ENCODE measurements around the gene RNASE3.
"Not testable (repeated sequence)": the region's sequence is repeated elsewhere in the genome, so short reads cannot be mapped to it uniquely, and the experiment has no call there.

The RNASE3 gene

DNA sequence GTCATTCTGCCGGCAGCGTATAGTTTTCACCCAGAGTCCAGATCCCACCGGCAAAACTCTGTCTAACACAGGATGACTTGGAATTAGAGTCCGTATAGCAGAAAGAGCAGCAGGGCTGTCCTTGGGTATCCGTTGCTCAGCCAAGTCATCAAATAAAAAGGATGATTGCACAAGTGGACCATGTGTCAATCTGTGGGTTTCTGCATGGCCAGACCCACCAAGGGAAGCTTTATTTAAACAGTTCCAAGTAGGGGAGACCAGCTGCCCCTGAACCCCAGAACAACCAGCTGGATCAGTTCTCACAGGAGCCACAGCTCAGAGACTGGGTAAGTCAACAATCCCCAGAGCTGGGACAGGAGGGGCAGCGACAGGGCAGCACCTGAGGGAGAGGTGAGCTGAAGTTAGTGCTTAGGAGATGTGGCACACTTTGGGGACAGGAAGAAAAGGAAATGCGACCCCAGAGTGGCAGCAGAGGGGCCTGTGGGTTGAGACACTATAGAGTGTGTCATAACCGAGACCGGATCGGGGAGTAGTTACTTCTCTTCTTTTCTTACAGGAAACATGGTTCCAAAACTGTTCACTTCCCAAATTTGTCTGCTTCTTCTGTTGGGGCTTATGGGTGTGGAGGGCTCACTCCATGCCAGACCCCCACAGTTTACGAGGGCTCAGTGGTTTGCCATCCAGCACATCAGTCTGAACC is at the start of gene RNASE3:
Gene RNASE3 (plus strand): TSS at position 260 of the 700 bp plus-strand sequence. CDS start 302 bp downstream, at position 562.
- DNase-seq: peak; percentile 79

DNA sequence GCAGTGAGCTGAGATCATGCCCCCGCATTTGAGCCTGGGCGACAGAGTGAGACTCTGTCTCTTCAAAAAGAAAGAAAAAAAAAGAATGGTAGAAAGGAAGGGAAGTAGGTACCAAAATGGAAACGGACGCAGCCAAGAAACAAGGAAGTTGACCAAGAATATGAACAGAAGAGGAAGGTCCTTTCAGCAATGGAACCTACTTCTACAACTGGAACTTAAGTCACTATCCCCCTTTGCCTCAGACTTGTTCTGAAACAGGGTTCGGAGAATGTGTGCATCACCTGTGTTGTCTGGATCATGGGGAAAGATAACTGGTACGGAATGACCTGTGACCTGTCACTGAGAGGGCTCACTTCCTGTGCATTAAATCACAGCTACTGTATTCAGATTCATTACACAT is 44.6 kb upstream of the RNASE3 start:
- DNase-seq: no peak

DNA sequence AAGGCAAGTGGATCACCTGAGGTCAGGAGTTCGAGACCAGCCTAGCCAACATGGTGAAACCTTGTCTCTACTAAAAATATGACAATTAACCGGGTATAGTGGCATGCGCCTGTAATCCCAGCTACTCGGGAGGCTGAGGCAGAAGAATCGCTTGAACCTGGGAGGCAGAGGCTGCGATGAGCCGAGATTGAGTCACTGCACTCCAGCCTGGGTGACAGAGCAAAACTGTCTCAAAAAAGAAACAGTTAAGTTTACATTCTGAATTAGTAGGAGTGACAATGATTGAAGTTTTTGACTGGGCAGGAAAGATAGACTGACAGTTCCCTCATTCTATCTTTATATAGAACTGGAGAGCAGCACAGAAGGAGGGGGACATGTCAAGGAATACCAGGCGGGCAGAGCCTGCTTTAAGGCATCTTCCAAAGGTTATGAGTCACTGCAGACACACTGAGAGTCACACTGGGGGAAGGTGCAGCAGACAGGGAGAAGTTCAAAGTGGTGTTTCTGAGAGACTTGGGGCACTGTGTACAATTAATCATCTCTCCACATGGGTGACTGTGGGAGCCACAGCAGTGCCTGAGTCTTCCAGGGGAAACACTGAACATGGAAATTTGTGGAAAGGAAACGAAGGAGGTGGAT is 42.8 kb upstream of the RNASE3 start:
- DNase-seq: no peak

DNA sequence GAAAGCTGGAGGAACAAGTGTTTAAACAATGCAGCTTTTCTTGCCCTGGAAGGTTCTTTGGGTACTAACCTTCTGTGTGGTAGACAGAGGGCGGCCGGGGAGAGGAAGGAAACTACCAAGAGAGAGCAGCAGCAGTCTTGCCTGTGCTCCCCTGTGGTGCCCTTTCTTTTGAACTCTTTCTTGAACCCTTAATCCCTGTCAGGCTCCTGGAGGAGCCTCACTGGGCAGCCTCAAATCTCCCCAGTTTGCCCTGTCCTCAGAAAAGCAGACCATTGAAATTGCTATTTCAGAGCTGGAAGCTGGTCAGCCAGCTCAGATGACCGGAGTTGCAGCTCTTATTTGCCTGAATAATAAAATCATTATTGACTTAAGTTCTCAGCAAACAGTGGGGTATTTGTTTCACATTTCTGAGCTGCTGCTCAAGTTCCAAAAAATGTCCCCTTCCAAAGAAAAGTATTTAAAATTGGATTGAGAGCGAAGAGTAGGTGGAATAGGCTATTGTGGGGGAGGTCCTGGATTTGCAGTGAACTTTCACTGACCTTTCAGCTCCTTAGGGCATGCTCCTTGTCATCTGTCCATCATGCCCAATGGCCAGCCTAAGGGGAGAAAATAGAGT is 42.1 kb upstream of the RNASE3 start:
- DNase-seq: no peak

DNA sequence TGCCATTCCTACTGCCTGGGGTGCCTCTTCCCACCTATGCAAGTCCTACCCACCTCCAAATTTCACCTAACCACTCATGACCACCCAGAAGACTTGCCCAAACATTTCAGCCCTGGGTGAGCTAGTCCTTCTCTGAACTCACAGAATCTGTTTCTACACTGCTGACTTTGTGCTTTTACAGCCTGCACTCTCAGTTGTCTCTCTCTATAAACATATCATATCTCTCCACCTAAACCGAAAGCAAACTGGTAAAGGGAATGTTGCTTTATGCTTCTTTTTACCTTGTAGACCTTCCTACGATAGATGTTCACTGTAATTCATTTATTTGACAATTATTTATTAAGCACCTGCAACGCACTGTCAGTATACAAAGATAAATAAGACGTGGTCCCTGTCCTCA is 38.1 kb upstream of the RNASE3 start:
- no peak for DNase-seq

DNA sequence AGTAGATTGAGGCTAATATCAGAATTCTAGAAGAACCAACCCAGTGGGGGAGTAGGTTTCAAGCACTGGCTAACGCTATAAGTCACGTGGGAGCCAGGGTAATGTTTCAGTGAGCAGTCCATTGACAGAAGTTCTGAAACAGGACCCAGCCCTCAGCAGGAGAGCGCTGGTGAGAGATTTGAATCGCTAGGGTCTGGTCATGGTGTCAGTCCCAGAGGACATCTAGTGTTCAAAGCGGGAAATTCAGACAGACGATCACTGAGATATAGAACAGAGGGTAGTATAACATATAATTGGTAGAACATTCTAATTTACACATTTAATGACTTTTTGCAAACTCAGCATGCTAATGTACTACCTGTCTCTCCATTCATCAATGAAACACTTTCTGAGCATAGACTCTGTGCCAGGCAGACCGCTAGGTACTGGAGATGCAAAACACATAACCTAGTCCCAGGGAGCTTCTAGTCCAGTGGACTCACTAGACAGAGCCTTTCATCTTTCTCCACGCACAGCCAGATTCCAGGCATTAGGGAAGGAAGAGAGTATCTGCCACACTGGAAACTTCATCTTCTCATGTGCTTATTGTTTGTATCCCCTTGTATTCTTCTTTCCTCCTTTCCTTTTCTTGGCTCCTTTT is 35.4 kb upstream of the RNASE3 start:
- DNase-seq: no peak

DNA sequence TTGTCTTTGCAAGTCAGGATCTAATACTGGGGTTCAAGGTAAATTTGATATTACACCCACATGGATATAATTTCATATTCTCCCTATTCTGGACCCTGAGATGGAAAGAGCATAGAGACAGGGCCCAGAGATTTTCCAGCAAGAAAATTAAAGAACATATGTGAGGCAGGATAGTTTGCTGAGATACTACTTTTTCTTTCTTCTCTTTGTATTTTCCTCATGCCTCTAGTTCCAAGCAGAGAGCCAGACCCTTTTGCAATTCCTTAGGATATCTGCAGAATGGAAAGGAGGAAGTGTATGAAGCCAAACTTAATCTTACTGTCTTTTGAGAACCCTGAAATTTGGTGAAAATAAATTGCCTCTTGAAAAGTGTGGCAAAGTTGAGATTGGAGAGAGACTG is 34.0 kb upstream of the RNASE3 start:
- DNase-seq: no peak

DNA sequence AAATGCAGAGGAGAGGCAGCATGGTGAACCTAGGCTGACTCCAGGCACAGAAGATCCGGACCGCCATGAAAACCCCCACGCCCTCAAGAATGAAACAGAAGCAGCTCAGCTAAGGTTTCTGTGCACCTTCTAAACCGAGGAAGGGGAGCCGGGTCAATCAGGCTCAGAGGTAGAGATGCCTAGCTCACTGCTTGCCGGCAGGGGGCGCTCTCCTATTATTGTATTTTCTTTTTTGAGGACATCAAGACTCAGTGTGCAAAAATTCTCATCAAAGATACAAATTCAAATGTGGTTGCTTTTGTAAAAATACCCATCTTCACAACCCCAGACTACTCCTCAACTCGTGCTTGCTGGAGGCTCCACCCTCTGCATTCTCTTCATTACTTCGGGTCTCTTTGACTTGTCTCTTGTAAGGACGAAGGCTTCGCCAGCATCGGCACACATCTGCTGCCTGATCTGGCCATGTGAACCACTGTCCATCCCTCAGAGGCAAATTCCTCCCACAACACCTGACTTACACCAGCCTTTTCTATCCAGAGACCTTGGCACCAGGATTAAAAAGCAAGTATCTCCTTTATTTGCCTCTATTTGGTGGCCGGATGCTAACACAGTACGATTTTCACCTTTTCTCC is 33.4 kb upstream of the RNASE3 start:
- DNase-seq: no peak

DNA sequence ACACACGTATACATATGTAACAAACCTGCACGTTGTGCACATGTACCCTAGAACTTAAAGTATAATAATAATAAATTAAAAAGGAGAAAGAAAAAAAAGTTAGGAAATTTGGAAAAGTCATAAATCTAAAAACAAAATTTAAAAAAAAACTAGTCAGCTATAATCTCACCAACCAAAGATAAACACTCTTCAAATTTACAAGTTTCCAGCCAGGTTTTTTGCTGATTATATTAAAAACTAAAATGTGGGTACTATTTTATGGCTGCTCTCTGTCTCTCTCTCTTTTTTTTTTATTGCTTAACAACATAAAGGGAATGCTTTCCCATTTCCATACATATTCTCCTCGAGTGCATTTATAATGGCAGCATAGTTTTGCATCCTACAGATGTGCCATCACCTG is 25.0 kb upstream of the RNASE3 start:
- no peak for DNase-seq

DNA sequence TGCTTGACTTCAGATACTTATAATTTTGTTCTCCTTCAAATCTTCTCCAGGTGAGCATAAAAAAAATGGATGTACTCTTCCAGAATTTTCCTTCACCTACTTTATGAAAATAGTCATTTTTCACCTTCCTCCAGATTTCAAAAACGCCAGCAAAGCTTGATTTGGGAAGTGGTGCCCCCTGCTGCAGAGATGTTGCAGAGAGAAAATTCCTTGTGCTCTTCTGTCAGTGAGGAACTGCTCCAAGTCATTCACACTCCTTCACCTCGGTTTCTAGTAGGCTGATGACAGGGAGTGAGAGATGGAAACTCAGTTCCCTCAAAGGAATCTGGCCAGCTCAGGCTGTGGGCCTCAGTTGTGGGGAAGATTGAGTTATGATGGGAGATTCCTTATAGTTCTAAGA is 24.2 kb upstream of the RNASE3 start:
- no peak for DNase-seq

DNA sequence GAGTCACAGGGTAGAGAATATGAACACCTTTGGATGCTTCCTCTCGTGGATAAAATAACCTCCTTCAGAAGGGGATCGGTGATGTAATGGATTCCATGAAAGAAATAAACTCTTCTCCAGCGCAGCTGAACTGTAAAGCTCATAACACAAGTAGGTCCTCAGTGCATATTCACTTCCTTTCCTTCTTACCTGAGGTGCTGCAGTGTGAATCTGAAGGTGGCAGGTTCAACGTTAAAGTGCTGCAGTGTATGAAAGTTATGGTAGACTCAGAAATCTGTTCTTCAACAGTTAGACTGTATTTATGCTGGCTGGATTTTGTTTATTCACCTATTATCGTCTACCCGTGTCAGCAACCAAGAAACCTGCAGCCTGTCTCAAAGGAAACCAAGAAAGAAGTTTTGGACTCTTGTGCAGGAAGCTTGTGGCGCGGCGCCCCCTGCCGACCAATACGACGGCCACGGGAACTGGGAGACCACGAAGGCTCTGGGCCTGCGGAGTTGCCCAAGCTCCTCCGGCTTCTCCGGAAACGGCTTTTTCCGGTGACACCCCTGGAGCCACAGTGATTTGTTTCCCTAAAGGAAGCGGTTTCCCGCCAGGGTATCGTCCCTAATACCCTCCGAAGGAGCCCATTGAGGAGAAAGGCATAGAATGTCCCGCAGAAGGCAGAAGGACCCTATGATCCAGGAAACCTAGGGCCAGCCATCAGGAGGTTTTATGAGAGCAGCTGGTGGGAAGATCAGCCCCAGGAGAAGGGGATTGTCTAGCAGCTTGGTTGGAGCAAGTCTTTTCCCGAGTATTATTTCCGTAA is 17.6 kb upstream of the RNASE3 start:
- peak; percentile 71 for DNase-seq

DNA sequence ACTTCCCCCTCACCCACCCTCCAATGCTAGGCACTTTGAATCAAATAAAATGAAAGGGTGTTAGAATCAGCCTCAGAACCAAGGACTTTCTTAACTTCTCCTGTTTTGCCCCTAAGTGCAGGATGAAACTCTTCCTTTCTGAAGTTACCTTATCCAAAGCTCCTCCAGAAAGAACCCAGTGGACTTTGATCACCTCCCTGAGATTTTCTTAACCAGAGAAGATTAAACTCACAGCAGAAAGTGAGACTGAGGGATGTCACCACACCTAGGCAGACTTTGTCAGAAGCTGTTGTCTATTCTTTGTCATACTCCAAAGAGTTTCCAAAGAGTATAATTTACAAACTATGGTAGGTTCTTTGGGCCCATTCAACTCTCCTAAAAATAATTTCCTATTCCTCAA is 14.2 kb upstream of the RNASE3 start:
- DNase-seq: no peak

DNA sequence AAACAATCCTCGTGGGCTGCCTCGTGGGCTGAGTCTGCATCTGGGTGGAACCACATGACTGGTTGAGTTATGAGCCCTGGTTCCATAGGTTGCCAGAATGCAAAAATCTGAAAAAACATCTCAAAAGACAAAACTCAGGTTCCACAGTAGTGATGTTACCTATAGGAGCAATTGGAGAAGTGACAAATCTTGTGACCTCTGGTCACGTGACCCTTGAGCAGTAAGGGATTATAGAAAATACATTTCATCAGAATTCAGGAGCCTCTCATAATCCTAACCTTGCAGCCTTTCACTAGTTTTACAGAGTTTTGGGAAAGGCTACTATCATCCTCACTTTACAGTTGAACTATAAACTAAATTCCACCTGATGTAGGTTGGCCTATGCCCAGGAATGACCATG is 12.5 kb upstream of the RNASE3 start:
- no peak for DNase-seq

DNA sequence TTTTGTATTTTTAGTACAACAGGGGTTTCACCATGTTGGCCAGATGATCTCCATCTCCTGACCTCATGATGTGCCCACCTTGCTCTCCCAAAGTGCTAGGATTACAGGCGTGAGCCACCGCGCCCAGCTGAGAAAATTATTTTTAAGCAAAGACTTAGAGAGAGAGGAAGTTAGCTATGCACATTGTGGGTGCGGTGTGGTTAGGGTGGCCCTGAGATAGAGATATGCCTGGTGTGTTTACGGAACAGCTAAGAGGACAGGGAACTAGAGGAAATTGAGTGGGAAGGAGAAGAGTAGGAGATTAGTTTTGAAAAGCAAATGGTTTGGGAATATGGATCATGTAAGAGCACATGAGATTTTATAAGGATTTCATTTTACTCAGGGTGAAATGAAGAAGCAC is 10.0 kb upstream of the RNASE3 start:
- peak; percentile 33 for DNase-seq

DNA sequence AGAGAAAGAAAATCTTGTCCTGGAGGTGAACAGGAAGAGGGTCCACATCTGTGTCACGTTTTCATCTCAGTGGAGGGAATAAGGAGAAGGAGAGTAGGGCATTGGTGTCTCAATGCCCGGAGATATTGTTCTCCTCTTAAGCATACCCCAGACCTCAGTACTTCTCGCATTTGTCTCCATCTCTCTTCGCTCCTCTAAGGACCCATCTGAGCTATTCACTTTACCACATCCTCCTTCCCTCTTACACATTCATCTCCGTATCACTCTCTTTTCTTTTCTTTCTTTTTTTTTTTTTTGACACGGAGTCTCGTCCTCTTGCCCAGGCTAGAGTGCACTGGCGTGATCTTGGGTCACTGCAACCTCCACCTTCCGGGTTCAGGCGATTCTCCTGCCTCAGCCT is 8.4 kb upstream of the RNASE3 start:
- not testable (repeated sequence) for DNase-seq

DNA sequence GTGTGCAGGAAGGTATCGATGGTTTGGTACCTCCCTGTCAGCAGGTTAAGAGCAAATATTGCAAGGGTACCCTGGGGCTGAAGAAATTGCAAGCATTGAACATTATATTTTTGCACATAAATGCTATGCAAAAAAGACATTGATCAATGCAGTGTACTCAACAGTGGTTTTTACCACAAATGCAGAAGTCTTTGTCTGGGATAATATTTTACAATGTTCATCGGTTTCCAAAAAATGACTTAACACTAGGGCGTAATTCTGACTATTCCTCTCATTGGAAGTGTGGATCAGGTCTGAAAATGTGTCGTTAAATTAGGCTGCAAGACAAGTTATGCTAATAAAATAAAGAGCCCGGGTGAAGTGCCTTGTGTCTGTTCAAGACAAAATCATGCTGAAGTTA is 2.8 kb upstream of the RNASE3 start:
- DNase-seq: not testable (repeated sequence)

DNA sequence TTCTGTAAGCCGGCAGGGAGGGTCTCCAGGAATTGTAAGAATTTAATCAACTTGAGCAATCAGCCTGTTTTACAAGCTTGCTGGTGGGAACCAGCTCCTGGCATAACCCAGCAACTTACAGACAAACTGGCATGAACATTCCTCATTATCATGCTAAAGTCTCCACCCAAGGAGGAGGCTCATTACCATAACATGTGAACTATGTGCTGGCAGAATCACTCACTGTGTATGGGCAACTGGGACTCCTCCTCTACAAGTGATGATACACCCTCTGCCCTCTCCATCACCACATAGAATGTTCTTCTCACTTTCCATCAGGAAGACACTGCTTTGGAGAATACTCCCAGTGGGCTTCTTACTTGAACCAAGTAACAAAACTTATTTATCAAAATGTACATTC is 4.1 kb downstream of the RNASE3 start:
- DNase-seq: not testable (repeated sequence)

DNA sequence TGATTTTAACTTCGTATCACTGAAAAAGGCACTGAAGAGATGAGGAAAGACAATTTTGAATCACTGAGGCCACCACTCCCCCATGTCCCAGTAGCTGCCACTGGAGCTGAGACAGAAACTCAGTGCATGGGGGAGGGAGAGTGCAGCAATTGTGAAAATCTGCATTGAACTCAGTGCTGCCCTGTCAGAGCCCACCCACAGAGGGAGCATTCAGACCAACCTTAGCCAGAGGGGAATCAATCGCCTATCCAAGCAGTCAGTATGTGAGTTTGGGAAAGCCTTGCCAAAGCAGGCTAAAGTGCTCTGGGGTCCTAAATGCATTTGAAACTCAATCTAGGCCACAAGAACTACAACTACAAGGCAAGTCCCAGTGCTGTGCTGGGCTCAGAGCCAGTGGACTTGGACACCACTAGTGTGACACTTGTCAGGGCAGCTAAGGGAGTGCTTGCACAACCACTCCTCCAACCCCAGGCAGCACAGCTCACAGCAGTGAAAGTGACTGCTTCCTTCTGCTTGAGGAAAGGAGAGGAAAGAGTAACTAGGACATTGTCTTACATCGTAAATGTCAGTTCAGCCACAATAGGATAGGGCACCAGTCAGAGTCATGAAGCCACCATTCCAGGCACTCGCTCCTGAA is 13.3 kb downstream of the RNASE3 start:
- peak; percentile 73 for DNase-seq

DNA sequence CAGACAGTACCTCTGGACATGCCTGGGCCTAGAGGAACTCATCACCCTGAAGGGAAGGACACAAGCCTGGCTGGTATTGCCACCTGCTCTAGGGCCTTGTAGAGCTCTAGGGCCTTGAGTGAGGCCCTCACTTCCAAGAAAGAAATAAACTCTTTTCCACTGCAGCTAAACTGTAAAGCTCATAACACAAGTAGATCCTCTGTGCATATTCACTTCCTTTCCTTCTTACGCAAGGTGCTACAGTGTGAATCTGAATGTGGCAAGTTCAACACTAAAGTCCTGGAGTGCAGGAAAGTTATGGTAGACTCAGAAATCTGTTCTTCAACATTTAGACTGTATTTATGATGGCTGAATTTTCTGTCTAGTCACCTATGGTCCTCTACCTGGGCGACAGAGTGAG is 14.5 kb downstream of the RNASE3 start:
- DNase-seq: peak; percentile 82

DNA sequence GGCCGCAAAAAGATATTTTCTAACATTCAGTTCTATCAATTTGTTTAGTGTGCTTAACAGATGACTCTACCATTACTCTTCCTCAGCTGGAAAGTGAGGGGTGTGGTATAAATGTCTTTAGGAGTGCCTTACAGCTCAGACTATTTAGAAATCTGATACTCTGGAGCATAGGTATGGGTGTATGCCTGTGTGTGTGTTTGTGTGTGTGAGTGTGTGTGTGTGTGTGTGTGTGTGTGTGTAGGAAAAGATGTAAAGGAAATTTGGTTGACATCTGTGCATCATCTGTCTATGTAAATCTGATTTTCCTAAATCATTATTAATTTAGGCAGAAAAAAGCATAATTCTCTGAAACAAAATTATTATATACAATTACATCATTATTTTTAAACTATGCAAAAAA is 16.0 kb downstream of the RNASE3 start:
- DNase-seq: no peak

DNA sequence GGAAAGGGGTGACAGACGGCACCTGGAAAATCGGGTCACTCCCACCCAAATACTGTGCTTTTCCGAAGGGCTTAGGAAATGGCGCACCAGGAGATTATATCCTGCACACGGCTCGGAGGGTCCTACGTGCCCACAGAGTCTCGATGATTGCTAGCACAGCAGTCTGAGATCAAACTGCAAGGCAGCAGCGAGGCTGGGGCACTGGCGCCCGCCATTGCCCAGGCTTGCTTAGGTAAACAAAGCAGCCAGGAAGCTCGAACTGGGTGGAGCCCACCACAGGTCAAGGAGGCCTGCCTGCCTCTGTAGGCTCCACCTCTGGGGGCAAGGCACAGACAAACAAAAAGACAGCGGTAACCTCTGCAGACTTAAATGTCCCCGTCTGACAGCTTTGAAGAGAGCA is 19.6 kb downstream of the RNASE3 start:
- not testable (repeated sequence) for DNase-seq

All from GF-D8 (cell line).